HG02970 (cell line): ENCODE data around the gene HBG1.
"Not testable (repeated sequence)": the region's sequence is repeated elsewhere in the genome, so short reads cannot be mapped to it uniquely, and the experiment has no call there.

Experiments used
- ATAC-seq: cut with Tn5 transposase; IDR thresholded peaks from one replicate; pipeline ENCODE4 v1.9.1; 2021; ENCODE audit warnings: mild to moderate bottlenecking, moderate library complexity, moderate number of reproducible peaks; ENCODE audit not compliant: unreplicated experiment, low FRiP score

Gene HBG1

DNA sequence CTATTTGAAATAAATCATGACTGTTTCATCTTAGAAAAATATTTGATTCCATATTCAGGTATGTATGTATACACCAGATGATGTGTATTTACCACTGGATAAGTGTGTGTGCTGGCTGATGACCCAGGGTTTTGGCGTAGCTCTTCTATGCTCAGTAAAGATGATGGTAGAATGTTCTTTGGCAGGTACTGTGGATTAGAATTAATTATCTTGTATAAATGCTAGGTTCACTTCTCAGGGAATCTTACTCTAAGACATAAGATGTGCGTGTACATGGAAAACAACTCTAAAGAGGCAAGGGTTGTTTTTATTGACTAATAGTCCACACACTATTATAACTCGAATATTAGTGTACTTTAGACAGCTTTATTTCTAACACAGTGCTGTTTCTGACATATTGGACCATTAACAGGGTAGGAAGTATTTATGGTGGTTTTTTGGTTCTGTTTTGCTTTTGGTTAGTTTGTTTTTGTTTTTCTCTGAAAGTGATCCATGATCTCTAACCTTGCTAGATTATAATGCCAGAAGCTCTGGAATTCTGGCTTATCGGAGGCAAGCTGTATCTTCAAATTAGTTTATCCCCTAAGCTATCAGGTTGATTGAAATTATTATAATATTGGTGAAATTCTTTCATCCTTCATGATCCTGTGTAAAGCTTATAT, 1.0 kb upstream of the HBG1 start:
- ATAC-seq: no peak

DNA sequence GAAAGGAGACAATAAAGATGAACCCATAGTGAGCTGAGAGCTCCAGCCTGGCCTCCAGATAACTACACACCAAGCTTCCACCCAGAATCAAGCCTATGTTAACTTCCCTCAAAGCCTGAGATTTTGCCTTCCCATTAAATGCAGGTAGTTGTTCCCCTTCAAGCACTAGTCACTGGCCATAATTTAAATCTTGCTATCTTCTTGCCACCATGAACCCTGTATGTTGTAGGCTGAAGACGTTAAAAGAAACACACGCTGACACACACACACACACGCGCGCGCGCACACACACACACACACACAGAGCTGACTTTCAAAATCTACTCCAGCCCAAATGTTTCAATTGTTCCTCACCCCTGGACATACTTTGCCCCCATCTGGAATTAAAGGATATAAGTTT, 1.2 kb downstream of the HBG1 start:
- not testable (repeated sequence) for ATAC-seq

- no peak for ATAC-seq
Observed at GRCh38 chr11:5247472-5248192, 2.0 kb downstream of the HBG1 start.

DNA sequence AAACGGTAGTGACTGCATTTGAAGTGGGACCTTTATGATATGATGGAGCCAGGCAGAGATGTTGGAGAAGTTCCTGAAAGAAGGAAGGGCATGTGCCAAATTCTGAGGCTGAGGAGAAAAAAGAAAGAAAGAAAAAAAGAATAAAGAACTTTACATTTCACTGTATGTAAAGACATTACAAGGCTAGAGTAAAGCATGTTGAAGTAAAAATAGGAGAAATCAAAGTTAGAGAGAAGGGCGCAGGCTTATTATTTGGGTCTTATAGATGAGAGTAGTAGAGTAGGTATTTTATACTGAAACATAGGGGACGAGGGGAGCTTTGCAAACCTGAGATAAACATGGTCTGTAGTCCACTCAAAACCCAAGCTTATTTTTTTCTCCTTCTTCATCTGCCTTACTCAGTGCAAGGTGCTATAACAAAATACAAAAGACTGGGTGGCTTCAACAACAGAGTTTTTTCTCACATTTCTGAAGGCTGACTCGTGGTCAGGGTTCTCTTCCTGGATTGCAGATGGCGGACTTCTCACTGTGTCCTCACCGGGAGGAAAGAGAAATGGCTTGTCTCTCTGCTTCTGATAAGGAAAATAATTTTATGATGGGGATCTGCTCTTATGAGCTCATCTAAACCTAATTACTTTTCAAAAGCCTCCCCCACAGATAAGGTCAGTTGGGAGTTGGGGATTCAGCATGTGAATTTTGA, 2.7 kb downstream of the HBG1 start:
- no peak for ATAC-seq

- ATAC-seq: no peak
Observed at GRCh38 chr11:5245155-5245554, 4.5 kb downstream of the HBG1 start.

DNA sequence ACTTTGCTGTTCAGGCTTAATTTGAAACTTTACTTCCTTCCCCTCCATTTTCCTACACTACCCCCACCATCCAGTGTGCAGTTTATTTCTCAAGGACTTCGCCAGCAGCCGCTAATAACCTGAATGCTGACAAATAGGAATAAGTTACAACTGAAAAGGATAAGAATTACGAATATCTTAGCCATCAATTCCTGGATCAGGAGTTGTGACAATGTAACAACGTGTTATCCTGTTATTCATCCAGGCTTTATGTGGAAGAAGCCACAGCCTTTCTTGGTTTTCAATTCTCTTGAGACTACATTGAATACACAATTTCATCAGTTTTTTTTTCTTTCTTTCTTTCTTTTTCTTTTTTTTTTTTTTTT, 5.9 kb downstream of the HBG1 start:
- no peak for ATAC-seq

- ATAC-seq: no peak
Observed at GRCh38 chr11:5242933-5243815, 6.5 kb downstream of the HBG1 start.

DNA sequence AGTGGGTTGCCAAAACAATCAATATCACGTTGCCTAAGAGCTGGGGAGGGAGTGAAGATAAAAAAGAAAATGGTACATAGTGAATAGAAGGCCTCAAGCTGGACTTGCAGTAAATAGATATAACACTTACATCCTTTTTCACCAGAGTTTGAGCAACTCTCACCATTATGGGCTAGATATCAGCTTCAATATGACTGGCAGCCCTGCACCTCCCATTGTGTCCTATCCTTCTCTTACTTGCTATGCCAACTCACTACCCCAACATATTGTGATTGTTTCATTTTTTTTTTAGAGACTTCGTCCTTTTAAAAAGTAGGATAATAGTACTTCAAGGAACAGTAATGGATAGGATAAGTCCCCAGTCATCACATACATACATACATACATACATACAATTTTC, 7.4 kb downstream of the HBG1 start:
- no peak for ATAC-seq

DNA sequence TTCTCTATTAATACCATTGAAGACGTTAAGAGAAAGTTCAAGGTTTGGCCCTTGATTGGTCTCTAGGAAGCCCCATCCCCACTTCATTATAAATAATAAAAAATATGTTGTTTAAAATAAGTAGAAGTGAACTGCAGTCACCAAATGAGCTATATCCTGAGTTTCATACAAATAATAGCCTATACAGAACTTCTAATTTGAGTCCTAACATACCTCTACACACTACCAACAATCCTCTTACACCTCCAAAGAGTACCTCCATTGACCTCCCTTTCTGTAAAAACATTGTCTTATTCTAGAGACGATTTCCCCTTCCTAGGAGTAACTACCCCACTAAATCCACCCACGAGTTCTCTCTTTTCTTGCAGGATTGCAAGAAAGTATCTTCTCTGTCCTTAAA, 8.2 kb downstream of the HBG1 start:
- no peak for ATAC-seq

DNA sequence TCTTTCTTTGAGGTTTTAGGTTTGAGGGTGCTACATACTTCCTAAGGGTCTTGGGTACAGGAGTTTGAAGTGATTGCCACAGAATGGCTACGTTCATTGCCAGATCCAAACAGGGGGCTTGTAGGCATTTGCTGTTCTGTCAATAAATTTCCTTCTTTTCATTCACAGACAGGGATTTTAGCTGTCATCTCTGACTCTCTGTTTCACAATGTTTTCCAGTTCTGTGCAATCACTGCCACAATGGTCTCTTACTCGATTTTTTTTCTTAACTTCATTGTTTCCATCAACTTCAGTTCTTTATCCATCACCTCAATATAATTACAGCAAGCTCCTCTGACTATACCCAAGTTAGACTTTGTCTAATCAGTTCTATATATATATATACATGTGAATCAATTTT, 9.2 kb downstream of the HBG1 start:
- no peak for ATAC-seq

DNA sequence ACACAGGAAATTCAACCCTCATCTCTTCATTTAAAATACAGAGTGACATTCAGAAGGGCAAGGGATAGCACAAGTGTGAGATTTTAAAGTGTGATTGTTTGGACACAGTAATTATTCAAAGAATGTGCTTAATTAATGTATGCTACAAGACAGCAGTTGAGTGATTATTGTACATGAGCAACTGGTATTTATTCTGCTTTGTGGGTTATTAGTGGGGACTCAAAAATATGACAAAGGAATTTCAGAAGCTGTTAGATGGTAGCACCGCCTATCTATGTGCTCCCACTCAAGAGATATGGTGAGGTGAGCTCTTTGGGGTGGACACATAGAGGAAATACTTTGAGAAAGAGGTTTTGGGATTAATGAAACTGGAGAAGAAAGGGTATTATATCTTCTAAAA, 9.6 kb downstream of the HBG1 start:
- no peak for ATAC-seq

DNA sequence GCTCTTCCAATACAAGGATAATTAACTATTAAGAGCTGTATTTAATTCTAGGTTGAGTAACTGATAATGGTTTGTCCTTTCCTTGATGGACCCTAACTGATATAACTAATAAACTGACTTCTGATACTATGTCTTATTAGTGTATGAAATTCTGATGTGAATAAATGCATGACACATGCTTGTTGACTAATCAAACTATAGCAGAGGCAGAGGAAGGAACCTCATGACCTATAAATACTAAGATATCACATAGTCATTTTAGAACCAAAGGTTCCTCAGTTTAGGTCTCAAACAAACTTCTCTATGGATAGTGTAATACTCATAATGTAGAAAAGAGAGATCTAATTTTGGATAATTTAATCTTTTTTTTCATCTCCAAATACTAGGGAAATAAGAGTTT, 10.6 kb downstream of the HBG1 start:
- no peak for ATAC-seq

GRCh38 chr11:5238486-5238885, 11.2 kb downstream of the HBG1 start:
- no peak for ATAC-seq

DNA sequence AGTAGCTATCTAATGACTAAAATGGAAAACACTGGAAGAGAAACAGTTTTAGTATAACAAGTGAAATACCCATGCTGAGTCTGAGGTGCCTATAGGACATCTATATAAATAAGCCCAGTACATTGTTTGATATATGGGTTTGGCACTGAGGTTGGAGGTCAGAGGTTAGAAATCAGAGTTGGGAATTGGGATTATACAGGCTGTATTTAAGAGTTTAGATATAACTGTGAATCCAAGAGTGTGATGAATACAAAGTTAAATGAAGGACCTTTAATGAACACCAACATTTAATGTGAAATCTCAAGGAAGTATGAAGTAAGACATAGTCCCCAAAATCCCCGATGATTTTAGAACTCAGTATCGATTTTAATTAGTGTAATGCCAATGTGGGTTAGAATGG, 12.2 kb downstream of the HBG1 start:
- ATAC-seq: no peak

- ATAC-seq: no peak
Observed at GRCh38 chr11:5235364-5236095, 14.1 kb downstream of the HBG1 start.

DNA sequence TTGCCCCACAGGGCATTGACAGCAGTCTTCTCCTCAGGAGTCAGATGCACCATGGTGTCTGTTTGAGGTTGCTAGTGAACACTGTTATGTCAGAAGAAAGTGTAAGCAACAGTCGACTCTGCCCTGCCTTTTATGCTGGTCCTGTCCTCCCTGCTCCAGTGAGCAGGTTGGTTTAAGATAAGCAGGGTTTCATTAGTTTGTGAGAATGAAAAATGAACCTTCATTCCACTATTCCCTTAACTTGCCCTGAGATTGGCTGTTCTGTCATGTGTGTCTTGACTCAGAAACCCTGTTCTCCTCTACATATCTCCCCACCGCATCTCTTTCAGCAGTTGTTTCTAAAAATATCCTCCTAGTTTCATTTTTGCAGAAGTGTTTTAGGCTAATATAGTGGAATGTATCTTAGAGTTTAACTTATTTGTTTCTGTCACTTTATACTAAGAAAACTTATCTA, 15.2 kb downstream of the HBG1 start, which contains the start of gene HBD:
HBD (minus strand) TSS at position 103 of the 454 bp plus-strand sequence; CDS start at position 53, 50 bp downstream.
- ATAC-seq: peak; percentile 57

GRCh38 chr11:5233307-5233706, 16.4 kb downstream of the HBG1 start:
- ATAC-seq: no peak

DNA sequence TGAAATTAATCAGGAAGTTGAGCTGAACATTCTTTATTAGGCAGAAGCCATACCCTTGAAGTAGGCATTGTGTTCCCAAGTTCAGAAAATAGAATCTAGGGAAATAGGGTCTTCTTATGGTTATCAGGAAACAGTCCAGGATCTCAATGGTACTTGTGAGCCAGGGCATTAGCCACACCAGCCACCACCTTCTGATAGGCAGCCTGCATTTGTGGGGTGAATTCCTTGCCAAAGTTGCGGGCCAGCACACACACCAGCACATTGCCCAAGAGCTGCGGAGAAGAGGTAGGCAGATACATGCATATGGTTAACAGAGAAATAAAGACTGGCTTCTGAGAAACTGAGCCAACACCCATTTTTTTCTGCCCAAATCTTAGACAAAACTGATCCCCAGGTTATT, 16.8 kb downstream of the HBG1 start:
- no peak for ATAC-seq

DNA sequence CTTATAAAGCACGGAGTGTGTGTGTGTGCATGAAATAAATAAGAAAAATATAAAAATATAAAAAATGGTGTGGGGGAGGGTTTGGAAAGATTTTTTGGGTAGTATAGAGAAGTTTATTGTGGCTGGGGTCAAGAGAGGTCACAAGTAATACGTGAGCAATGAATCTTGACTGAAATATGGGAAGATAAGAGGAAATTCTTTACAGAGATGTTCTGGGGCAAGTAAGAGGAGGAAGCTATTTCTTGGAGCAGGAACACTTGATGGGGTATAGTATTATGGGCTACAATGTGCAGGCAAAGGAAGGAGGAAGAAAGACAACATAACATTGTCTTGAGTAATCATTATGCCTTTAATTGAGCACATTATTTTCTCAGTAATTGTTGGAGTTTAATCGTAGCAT, 17.5 kb downstream of the HBG1 start:
- ATAC-seq: no peak

DNA sequence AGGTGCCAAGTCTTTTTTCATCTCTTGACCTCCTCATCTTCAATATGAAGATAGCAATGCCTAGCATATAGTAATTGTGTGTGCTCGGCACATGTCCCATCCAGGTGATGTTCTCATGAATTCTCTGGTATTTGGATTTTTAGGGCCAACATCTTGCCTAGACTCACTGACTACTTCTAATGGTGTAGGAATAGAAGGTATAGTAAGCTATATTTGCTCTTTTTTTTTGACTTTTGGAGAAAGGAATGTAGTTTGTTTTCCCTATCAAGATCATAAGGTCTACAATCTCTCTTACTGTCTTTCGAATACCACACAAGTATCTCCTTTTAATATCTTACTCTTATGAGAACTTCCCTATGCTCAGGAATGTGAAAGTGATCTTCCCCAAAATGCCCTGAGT, 18.5 kb downstream of the HBG1 start:
- ATAC-seq: no peak
